ENCODE measurements around the gene AUTS2.

The AUTS2 gene

DNA sequence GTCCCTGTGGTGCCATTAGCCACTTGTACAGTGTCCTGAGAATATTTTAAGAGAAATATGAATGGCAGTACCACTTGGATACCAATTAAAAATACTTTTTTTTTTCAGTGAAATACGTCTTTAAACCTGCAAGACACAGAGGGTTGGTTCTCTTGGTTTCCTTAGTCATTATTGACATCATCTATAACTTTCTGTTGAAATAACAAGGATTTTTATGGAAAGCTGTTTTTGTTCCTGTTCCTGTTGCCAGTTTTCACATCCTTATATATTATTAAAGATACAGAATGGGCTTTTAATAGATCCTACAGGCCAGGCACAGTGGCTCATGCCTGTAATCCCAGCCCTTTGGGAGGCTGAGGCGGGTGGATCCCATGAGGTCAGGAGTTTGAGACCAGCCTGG, 579.9 kb downstream of the AUTS2 start:
- no peak for DNase-seq (ENCODE audit: low read depth in 3 of 3)

DNA sequence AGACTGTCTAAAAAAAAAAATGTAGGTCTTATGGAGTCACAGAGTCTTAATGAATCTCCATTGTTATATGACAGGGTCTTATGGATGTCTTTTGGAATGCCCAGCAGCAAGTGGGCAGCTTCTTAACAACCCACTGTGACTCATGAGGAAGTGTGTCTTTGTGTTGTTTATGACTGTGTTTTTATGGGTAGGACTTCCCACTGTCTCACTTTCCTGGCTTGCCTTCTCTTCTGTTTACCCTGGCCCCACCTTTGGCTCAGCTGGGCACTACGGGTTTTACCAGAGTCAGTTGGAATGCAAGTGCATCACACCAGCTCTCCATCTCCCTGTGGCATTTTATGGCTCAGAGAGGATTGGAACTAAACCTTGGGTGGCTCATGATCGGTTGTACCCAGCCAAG, 580.5 kb downstream of the AUTS2 start:
- DNase-seq (ENCODE audit: low read depth in 3 of 3), result no peak

DNA sequence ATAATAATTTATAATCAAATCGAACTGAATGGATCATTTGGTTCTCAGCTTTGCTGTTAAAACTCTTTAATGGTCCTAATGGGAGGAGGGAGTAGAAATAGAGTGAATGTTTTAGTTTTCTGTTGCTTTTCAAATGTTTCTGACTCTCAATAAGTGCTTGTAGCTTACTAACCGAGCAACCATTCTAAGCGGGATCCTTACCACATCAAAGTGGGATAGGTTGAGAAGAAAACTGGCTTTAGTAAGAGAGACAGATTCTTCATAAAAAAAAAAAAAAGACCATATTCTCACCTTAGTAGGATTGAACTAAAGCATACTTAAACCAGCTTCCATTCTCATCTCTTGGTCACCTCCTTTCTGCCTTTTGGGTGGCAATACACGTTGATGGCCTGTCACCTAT, 584.2 kb downstream of the AUTS2 start:
- no peak for DNase-seq (ENCODE audit: low read depth in 3 of 3)

DNA sequence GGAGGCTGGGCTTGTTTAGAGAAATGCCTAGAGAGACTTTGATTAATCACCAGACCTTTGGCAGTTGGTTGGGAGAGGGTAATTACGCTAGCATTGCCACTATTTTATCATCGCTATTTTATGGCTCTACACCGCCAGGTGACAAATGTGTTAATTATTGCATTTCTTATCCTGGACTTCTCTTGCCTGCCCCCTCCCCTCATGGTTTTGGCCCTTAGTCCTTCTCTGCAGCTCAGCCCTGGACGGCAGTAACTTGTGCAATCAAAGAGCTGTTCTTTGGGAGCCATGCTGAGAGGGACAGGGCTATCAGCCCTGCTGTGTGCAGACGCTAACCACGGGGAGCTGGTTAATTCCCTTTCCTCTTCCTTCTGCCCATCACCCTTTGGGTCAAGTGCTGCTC, 585.0 kb downstream of the AUTS2 start:
- no peak for DNase-seq (ENCODE audit: low read depth in 3 of 3)

DNA sequence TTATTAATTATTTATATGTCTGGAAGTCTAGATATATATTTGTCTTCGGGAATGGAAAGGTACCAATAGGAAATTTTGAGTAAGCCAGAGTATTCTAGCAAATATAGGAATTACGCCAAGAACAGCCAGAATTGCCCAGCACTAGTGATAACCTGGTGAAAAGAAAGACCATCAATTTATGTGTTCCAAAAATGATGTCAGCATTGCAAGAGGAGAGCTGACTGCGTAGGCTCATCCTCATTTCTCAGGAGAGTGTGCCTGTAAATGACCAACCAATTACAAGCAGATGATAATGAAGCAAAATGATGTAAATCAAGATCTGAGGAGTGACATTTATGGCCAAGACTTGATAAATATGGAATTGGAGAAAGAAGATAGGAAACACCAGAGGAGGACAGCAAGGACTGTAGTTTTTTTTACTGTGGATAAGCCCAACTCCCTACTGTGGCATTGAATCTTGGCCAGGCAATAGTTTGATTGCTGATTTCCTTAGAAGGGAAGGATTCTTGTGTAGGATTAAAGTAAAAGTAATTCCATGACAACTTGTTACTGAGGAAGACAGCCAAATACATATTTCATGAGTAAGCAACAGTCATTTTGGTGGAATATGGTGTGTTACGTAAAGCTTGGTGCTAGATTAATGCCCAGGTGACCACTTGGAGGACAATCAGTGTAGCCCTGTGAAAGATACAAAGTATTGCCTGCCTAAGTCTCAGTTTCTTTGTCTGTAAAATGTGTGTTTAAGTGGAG, 590.8 kb downstream of the AUTS2 start:
- DNase-seq (ENCODE audit: low read depth in 3 of 3), result no peak

DNA sequence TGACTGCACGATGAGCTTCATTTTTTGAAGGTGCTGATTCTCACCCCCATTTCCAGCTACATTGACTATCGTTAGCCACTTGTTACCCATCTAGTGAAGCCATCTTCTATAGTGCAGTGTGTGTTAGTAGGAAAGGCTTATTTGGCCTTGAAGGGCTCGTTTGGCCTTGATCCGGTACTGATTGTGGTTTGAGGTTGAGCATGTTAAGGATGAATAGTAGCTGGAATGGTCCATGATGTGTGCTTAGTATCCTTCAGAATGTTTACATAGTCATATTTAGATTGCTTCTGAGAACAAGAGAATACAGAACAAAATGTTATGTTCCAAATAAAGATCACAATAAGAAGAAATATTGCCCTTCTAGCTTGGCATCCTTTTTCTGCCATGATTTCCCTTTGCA, 591.5 kb downstream of the AUTS2 start:
- no peak for DNase-seq (ENCODE audit: low read depth in 3 of 3)

DNA sequence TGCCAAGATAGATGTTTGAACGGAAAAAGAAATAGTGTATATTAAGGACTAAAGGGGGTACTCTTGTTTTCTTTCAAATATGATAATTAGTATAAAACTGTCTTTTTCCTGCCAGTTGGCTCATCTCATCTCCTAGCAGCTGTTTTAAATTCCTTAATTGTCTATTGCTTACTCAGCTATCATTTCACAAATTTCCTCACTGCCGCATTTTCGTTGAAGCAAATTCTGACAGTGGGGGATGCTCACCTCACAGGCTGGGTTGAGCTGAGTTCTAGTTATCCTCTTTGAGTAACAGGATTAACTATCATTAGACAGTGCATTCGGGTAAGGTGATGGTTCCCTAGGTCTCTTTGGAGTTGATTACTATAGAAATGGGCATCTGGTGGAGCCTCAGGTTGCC, 592.0 kb downstream of the AUTS2 start:
- DNase-seq (ENCODE audit: low read depth in 3 of 3), result no peak

DNA sequence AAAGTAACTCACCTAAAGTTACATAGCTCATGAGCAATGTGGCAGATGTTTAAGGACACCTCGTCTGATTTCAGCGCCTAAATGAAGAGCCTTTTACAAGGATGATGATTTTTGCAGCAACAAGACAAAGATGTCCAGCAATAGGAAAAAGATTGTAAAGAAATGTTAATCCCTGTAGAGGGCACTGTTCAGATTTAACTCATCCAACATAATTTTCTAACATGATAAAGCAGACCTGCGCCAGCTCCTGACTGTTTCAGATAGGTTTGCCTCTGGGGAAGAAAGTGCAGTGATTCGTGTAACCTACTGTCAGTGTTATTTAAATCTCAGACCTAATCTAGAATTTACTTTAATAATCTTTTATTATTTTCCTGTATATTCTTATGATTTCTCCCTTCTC, 595.2 kb downstream of the AUTS2 start:
- no peak for DNase-seq (ENCODE audit: low read depth in 3 of 3)

DNA sequence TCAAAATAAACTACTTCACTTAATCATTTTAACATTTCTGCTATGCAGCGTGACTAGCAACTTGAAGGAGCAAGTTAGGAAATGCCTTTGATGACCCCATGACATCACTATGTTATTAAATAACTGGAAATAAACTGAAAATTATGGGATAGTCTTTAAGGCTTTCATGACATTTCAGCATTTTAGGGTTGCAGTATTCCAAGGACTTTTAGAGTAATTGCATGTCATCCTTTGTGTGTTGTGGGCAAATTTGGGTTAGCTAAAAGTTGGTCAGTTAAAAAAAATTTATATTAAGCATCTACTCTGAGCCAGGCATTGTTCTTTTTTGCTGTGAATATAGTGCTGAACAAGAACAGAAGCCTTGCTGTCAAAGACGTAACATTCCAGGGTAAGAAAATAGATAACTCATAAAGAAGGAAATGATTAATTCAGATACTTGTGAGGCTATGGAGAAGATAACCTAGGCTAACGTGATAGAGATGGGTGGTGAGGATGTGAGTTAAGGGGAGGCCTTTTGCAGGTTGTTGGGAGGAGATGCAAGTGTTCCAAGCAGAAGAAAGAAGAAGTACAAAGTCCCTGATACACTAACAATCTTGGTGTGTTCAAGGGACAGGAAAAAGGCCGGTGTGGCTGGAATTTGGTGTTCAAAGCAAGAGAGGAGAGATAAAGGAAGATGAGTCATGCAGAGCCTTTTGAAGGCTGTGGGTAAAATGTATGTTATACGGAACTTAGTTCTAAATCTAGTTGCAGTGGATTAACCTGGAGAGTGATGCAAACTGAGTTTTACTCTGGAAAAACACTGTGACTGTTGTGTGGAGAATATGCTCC, 610.2 kb downstream of the AUTS2 start:
- no peak for DNase-seq (ENCODE audit: low read depth in 3 of 3)

DNA sequence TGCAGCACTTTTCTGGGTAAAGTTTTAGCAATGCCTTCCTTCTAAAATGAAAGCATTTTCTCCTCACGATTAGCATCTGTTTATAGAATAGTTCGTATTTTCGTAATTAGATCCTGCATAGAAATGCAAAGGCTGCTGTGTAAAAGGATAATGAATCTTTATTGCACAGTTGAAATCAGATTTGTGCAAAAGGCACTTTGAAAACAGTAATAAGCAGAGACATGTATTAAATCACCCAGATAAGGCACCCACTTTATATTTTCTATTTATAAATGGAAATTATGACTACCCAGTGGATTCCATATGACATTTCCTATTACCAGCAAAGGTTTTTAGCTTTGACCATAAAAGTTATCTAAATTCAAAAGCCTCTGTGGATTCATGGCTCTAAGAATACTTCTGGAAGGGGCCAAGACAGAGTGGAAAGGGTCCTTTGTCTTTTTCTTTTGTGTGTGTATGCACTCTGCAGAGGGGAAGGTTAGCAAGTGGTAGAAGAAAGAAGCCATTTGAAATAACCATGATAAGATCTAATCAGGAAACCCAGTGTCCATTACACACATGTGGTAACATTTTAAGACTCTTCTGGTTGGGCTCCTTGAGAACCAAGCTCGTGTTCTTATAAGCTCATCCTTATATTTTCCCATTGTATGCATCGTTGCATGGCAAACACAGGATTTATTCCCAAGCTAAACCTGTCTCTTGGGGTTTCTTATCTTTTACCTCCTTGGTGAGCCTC, 612.1 kb downstream of the AUTS2 start:
- no peak for DNase-seq (ENCODE audit: low read depth in 3 of 3)

DNA sequence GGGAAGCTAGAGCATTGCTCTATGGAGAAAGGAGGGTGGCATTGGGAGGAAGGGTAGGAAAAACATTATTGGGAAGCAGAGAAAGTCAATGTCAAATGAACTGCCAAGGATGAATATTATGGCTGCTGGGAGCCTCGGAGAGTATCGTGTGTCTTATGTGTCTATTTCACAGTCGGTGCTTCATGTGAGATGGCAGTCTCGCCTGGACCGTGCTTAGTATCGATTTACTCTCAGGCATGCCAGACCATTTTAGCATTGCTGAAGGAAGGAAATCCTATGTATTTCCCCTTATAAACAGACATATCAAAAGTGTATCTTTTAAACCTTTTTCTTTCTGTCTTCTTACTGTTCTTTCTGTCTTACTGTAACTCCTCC, 612.6 kb downstream of the AUTS2 start:
- no peak for DNase-seq (ENCODE audit: low read depth in 3 of 3)

DNA sequence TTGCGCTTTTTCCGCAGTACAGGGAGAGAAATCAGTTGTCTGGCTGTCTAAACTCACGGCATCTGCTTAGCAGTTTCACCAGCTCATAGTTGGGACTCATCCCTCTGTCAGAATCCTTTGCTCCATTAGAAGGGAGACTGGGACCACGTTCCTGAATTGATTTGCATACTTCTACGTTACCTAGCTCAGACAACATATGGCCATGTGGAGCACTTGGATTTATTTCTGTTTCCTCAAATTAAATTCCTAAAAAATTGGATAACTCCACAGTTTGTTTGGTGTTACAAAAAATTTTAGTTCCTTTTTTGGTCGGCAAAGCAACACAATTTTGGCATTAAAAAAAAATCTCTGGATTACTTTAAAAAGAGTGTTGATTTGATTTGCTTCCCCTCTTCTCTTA, 614.0 kb downstream of the AUTS2 start:
- DNase-seq (ENCODE audit: low read depth in 3 of 3), result no peak

DNA sequence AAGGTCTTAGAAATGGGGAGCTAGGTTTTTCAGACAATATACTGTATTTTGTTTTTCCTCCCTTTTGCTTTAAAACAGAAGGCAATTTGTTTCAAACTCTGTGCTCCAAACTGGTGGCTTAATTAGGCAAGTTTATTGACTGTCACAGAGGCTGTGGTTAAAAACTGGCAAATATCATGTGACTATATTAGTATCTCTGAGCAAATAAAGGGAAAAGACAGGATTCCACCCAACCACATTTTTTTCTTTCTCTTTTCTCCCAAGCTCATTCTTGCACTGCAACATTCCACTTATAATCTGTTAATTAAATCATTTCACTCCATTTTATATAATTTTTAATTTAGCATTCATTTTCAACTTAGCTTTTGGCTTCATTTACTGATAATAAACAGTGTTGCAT, 615.8 kb downstream of the AUTS2 start:
- DNase-seq (ENCODE audit: low read depth in 3 of 3), result no peak

DNA sequence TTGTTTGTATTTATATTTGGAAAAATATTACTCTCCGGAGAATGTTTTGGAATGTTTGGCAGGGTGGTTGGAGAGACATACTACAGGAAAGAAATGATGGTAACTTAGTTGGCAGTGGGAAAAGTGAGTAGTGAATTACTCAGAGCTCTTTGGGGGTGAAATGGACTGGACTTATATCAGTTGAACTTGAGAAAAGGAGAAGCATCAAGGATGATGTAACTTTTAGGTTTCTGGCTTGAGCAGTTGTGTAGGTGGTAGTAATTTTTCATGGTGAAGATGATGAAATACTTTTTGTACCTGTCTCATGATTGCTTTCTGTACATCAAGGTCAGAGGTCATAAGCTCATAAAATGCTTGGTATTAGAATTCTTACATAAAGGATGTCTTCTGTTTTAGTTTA, 617.2 kb downstream of the AUTS2 start:
- DNase-seq (ENCODE audit: low read depth in 3 of 3), result no peak

DNA sequence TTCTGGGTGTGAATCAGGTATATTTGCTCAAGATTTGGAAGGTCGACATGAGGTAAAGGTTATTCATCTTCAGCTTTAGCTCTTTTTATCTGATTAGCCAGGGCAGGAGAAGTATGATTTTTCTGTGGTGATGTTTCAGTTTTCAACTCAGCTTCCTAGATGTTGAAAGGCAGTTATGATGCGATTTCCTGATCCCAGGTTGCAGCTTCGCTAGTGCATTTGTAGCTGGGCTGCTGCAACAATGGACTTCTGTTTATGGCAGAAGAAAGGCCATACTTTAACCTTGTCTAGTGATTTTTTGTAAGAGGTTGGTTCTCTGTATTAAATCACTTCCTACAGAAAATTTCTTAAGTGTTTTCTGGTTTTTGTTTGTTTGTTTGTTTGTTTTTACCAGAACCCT, 619.3 kb downstream of the AUTS2 start:
- DNase-seq (ENCODE audit: low read depth in 3 of 3), result no peak

DNA sequence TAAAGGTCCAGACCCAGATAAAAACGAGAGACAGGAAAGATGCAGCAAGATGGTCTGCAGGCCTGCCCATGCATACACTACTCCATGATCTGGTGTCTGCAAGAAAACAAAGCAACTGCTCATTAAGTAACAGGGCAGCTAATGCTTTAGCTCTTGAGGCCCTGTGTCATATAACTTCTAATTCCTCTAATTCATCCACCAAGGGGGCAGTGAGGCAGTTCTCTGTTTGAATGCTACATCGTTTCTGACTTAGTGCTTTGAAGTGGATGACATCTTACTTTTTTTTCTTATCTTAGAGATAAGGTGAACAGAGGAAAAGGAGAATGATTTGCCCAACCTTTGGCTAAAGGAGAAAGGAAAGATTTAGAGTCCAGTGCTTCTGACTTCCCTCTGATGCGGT, 619.7 kb downstream of the AUTS2 start:
- DNase-seq (ENCODE audit: low read depth in 3 of 3), result no peak

DNA sequence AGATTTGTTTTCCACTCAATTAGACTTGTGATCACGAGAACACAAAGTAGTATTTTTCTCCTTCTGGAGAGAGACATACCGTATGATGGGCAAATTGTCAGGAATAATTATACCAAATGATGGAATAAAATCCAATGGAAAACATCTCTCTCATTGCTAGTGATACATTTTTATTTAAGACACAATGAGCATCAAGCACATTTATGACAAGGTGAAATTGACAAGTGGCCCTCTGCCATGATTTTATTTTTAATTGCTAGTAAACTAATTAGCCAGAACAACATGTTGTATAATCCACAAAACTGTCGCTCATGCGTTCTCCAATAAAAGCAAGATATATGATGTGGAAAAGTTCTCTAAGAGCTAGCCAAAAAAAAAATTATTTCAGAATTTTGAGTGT, 620.8 kb downstream of the AUTS2 start:
- no peak for DNase-seq (ENCODE audit: low read depth in 3 of 3)

DNA sequence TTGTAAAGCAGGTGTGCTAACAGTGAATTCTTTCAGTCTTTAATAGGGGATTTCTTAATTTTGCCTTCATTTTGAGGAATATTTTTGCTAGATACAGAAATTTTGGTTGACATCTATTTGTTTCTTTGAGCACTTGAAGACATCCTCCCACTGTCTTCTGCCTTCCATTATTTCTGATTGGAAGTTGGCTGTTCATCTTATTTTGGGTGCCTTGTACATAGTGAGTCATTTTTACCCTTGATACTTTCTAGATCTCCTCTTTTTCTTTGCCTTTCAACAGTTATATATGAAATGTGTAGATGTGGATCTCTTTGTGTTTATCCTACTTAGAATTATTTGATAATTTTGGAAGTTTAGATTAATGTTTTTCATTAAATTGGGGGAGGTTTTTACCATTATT, 631.0 kb downstream of the AUTS2 start:
- DNase-seq (ENCODE audit: low read depth in 3 of 3), result no peak

DNA sequence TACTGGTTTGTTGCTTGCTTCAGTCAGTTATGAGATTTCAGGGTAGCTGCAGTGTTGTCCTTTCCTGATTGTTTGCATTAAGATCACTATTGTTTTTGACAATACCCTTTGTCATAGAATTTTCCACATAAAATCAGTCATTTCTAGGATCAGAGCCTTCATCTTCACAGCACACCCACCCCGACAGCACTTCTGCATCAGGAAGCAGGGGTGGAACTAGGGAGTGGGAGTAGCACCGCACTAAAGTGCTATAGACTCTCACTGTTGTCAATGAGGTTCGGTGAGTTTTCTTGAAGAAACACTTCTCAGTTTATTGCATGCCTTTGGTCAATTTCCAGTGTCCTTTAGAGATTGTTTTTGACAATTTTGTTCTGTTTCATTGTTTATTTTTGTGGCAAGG, 632.5 kb downstream of the AUTS2 start:
- no peak for DNase-seq (ENCODE audit: low read depth in 3 of 3)

DNA sequence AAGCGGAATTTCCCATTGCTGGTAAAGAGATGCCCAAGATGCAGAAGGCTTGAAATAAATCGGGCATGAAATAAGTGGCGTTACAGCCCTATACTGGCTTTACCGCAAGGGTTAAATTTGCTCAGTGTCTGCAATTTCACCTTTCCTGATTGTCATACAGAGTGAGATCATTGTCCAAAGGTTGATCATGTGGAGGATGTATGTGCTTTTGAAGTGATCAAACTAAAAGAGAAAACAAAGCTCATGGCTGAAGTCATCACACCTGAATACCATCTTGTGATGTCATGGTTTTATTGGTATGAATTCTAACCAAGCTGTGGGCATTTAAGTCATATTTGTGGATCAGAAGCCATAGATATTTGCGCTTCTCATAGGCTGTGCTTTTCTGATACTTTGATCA, 635.5 kb downstream of the AUTS2 start:
- DNase-seq (ENCODE audit: low read depth in 3 of 3), result no peak

DNA sequence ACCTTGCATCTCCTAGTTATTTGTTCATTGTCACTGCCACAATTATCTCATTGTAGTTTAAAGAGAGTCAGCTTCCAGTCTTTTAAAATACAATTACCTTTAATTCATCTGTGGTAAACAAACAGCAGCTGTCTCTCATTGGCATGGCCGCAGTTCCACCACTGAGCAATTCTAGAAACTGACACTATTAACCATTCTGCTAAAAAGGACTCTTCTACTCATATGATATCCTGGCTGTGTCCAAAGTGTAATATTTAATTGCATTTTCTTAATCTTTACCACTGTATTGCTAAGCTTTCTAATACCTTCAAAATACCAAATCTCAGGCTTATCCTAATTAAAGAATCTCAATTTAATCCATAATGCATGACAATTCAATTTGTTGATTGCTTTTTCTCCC, 639.0 kb downstream of the AUTS2 start:
- no peak for DNase-seq (ENCODE audit: low read depth in 3 of 3)

DNA sequence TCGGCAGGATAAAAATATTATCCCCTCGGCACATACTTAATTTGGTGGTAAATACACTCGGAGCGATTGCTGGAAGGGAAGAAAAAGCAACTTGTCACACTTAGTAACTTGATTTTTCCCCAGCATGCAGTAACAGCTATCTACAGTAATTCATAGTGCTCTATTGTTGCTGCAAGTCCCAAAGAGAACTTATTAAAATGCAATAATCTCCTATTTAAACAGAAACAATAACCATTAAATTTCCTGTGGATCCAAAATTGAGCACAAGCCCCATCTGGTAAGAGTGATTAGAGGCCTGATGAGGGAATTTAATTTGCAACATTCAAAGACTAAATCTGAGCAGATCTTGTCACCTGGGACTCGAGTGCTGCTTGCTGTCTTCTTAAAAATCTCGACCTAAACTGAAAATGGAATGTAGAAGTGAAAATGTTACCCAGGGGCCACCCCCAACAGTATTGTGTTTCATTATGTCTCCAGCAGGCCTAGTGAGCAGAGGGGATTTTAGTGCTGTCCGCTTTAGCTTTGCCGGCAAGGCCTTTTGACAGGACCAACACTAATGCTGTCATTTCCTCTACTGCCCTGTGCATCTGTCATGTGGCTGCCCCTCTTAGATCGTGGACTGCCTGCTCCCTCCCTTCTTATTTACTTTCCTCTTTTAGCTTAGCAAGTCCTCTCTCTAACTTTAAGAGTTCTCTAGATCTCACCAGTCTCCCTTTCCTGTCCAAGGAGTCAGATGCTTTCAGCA, 639.7 kb downstream of the AUTS2 start:
- no peak for DNase-seq (ENCODE audit: low read depth in 3 of 3)
